A549 treated with GW870086 at 1 μM for 4 hours (cell line): Measurements from ENCODE around the gene ZNF101. TPM values are rescaled to one million over a fixed set of nuclear protein-coding genes. Genes with fewer than 3 reads are reported as not detected.

ENCODE experiments used
- total RNA-seq: library from RNA; stranded (reverse); fragments of 200-300 nt; extraction: Qiagen RNA extraction; gene quantifications from 5 replicates; pipeline ENCODE4 v1.2.3, GENCODE V29; 2022; ENCODE audit warnings: low read depth

Gene ZNF101
- 2.2 to 6.6 TPM (median 4.7 TPM) in 5 replicates for total RNA-seq

GRCh38 chr19:19668230-19669012, at the start of gene ZNF101:
TSS of gene ZNF101 (plus strand) at chr19:19668839. CDS start at chr19:19668964, 125 bp downstream.

GRCh38 chr19:19627621-19628500, 40.8 kb upstream of the ZNF101 start, which contains the start of gene LPAR2:
TSS of gene LPAR2 (minus strand) at chr19:19628220. CDS start at chr19:19627275, 945 bp downstream.

GRCh38 chr19:19643158-19644053, 25.2 kb upstream of the ZNF101 start, which contains the start of gene GMIP:
TSS of gene GMIP (minus strand) at chr19:19643657. CDS start at chr19:19643529, 128 bp downstream.

GRCh38 chr19:19663256-19664120, 5.2 kb upstream of the ZNF101 start, which contains the start of gene ATP13A1:
TSS of gene ATP13A1 (minus strand) at chr19:19663676. CDS start at chr19:19663666, 10 bp downstream.

GRCh38 chr19:19732579-19733501, 64.2 kb downstream of the ZNF101 start, which contains the start of gene ZNF14:
TSS of gene ZNF14 (minus strand) at chr19:19733112. CDS start at chr19:19732958, 154 bp downstream.

Other genes starting within 250 kb of the ZNF101 start
- gene TSSK6, start 153.3 kb upstream of the ZNF101 start, total RNA-seq: 0.86 to 1.8 TPM (median 1.7 TPM) in 5 replicates
- 145 to 183 TPM (median 161 TPM) in 5 replicates for gene NDUFA13, start 152.6 kb upstream of the ZNF101 start, total RNA-seq
- 2.2 to 3.8 TPM (median 3.1 TPM) in 5 replicates for gene YJEFN3, start 139.9 kb upstream of the ZNF101 start, total RNA-seq
- gene CILP2, start 130.6 kb upstream of the ZNF101 start, total RNA-seq: 0.08 to 0.31 TPM (median 0.20 TPM) in 5 replicates
- 1.5 to 2.9 TPM (median 2.2 TPM) in 5 replicates for gene PBX4, start 50.2 kb upstream of the ZNF101 start, total RNA-seq
- 4.4 to 5.7 TPM (median 4.9 TPM) in 5 replicates for gene LPAR2, start 40.6 kb upstream of the ZNF101 start, total RNA-seq
- gene GMIP, start 25.2 kb upstream of the ZNF101 start, total RNA-seq: 4.5 to 7.1 TPM (median 6.1 TPM) in 5 replicates
- 22.5 to 34.4 TPM (median 32.4 TPM) in 5 replicates for gene ATP13A1, start 5.2 kb upstream of the ZNF101 start, total RNA-seq
- 1.7 to 2.6 TPM (median 2.1 TPM) in 5 replicates for gene ZNF14, start 64.3 kb downstream of the ZNF101 start, total RNA-seq
- gene ZNF506, start 152.9 kb downstream of the ZNF101 start, total RNA-seq: 0.13 to 0.49 TPM (median 0.27 TPM) in 4 of 5 replicates, not detected in the other
- gene ZNF253, start 197.0 kb downstream of the ZNF101 start, total RNA-seq: 0.06 TPM in 1 of 5 replicates, not detected in the others
- not detected in 5 replicates for gene ZNF93, start 232.1 kb downstream of the ZNF101 start, total RNA-seq